ENCODE data around the gene KRT78. TPM values are rescaled to one million over a fixed set of nuclear protein-coding genes. Genes with fewer than 3 reads are reported as not detected.

The KRT78 gene
- total RNA-seq, 6 experiments from 2014 or later = not detected

GRCh38 chr12:52817699-52818238, 31.0 kb downstream of the KRT78 start:
- Histone ChIP-seq H3K27me3 (no peaks in the 10 kb centered on the region), H3K9me3 (no peaks in the 10 kb centered on the region), H3K36me3 (no peaks in the 10 kb centered on the region), H3K4me1 (no peaks in the 10 kb centered on the region), H3K4me3 (no peak overlapping the region), H3K27ac (no peak overlapping the region)
- 19% methylated on average over 1 of the region's 2 CpGs for WGBS (ENCODE audit: insufficient coverage, low coverage, low lambda C conversion rate, missing lambda C conversion rate)
- no peak for DNase-seq
- ATAC-seq = no peak
- TF ChIP-seq POLR2A (IDR thresholded peaks at IDR 0.05) = no peak
- TF ChIP-seq CTCF (IDR thresholded peaks at IDR 0.05) = no peak
- intact Hi-C loops (cut with DNase I) = no loop called here

DNA sequence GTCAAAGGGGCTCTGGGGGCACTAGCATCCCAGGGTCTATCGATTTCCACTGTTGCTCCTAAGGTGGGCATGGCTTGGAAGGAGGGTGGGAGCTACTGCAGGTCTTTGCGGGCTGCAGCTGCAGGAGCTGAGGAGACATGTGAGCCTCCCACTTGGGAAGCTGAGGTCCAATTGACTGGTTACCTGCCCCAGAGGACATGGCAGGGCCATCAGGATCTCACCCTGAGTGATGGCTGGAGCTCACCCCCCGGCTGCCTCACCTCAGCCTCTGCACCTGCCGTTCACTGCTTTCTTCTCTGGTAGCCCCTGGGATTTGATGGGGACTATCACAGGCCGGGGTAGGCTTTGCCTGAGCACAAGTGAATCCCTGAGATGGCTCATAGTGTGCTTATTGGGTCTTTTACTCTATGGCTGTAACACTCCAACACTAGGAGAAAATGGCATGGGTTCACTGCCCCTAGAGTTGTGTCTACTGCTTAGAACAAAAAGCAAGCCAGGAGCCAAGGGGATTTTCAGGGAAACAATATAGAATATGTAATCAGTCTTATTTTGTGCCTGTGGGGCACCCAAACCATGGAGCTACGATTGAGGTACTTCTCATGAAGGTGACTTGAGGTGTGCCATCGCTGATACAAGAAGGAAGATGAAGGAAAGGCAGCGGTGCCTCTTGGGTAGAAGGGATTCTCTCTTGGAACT, 31.6 kb downstream of the KRT78 start:
- Histone ChIP-seq H3K4me3 (no peak overlapping the region), H3K27me3 (no peaks in the 10 kb centered on the region), H3K4me1 (no peaks in the 10 kb centered on the region), H3K27ac (no peak overlapping the region), H3K36me3 (no peaks in the 10 kb centered on the region), H3K9me3 (no peaks in the 10 kb centered on the region)
- DNase-seq (no peak), ATAC-seq (no peak)
- TF ChIP-seq CTCF (IDR thresholded peaks at IDR 0.05) (no peak), POLR2A (IDR thresholded peaks at IDR 0.05) (no peak)
- intact Hi-C loops (cut with DNase I) = no loop called here
- WGBS (ENCODE audit: insufficient coverage, low coverage, low lambda C conversion rate, missing lambda C conversion rate) = 72% methylated on average over 5 of the region's 8 CpGs

GRCh38 chr12:52815676-52816588, 32.9 kb downstream of the KRT78 start:
- no peak overlapping the region for H3K27ac ChIP-seq
- no peak for ATAC-seq
- H3K4me3 ChIP-seq = no peak overlapping the region
- no peaks in the 10 kb centered on the region for H3K9me3 ChIP-seq
- H3K27me3 ChIP-seq = no peaks in the 10 kb centered on the region
- no peak for TF ChIP-seq POLR2A (IDR thresholded peaks at IDR 0.05)
- TF ChIP-seq CTCF (IDR thresholded peaks at IDR 0.05) = no peak
- intact Hi-C loops (cut with DNase I) = no loop called here
- no peak for DNase-seq
- WGBS (ENCODE audit: insufficient coverage, low coverage, low lambda C conversion rate, missing lambda C conversion rate) = 75% methylated on average over 1 of the region's 9 CpGs
- no peaks in the 10 kb centered on the region for H3K4me1 ChIP-seq
- no peaks in the 10 kb centered on the region for H3K36me3 ChIP-seq

- Histone ChIP-seq H3K27me3 (no peaks in the 10 kb centered on the region), H3K36me3 (no peaks in the 10 kb centered on the region), H3K4me1 (no peaks in the 10 kb centered on the region), H3K27ac (no peak overlapping the region), H3K4me3 (no peak overlapping the region), H3K9me3 (no peaks in the 10 kb centered on the region)
- WGBS (ENCODE audit: insufficient coverage, low coverage, low lambda C conversion rate, missing lambda C conversion rate) = 83% methylated on average over 4 of the region's 4 CpGs
- no peak for TF ChIP-seq CTCF (IDR thresholded peaks at IDR 0.05)
- TF ChIP-seq POLR2A (IDR thresholded peaks at IDR 0.05) = no peak
- intact Hi-C loops (cut with DNase I) = no loop called here
- ATAC-seq (no peak), DNase-seq (no peak)
Measured at GRCh38 chr12:52815161-52815560, 33.6 kb downstream of the KRT78 start.
